DOHH2 (cell line): ENCODE data around the gene PROM1.

ENCODE experiments used
- H3F3A ChIP-seq: fragments of 200-600 bp; sonication (generic), shearing (Covaris generic); 2 replicates; pipeline ENCODE4 v1.6.0; 2016; ENCODE audit warnings: antibody characterized with exemption, mild to moderate bottlenecking; ENCODE audit not compliant: control insufficient read depth, insufficient read depth
- H3K27ac ChIP-seq: fragments of 200-600 bp; sonication (generic); 2 replicates; pipeline ENCODE4 v1.5.1; 2014; ENCODE audit warnings: low read depth, mild to moderate bottlenecking, low read length, moderate library complexity
- H3K27me3 ChIP-seq: fragments of 200-600 bp; sonication (generic); 2 replicates; pipeline ENCODE4 v1.6.1; 2014; ENCODE audit warnings: mild to moderate bottlenecking, low read length, mixed read lengths; ENCODE audit not compliant: control insufficient read depth
- H3K36me3 ChIP-seq: fragments of 200-600 bp; sonication (generic); 2 replicates; pipeline ENCODE4 v1.6.1; 2014; ENCODE audit warnings: mild to moderate bottlenecking, low read length, moderate library complexity, mixed read lengths; ENCODE audit not compliant: control insufficient read depth
- H3K4me1 ChIP-seq: fragments of 200-600 bp; sonication (generic); 2 replicates; pipeline ENCODE4 v1.6.1; 2014; ENCODE audit warnings: mild to moderate bottlenecking, low read length, mixed read lengths; ENCODE audit not compliant: control insufficient read depth
- H3K4me2 ChIP-seq: fragments of 200-600 bp; sonication (generic); 2 replicates; pipeline ENCODE4 v1.6.0; 2014; ENCODE audit warnings: mild to moderate bottlenecking, low read length, moderate library complexity
- H3K4me3 ChIP-seq: fragments of 200-600 bp; sonication (generic); 2 replicates; pipeline ENCODE4 v1.5.1; 2014; ENCODE audit warnings: mild to moderate bottlenecking, low read length, mixed read lengths
- H3K79me2 ChIP-seq: fragments of 200-600 bp; sonication (generic); 2 replicates; pipeline ENCODE4 v1.6.1; 2014; ENCODE audit warnings: mild to moderate bottlenecking, low read length, mixed read lengths; ENCODE audit not compliant: control insufficient read depth
- H3K9me2 ChIP-seq: fragments of 200-600 bp; sonication (generic); replicated peaks from 2 replicates; pipeline ENCODE4 v1.6.1; 2014; ENCODE audit warnings: mild to moderate bottlenecking, low read length, mixed read lengths; ENCODE audit not compliant: control insufficient read depth
- H3K9me3 ChIP-seq: fragments of 200-600 bp; sonication (generic); 2 replicates; pipeline ENCODE4 v1.6.1; 2014; ENCODE audit warnings: antibody characterized with exemption, low read length, mixed read lengths; ENCODE audit not compliant: control insufficient read depth, insufficient read depth
- H4K20me1 ChIP-seq: fragments of 200-600 bp; sonication (generic); 2 replicates; pipeline ENCODE4 v1.6.0; 2014; ENCODE audit warnings: low read depth, mild to moderate bottlenecking, antibody characterized with exemption, low read length, moderate library complexity; ENCODE audit not compliant: control insufficient read depth, insufficient read depth
- CTCF ChIP-seq: fragments of 200-600 bp; sonication (generic); IDR thresholded peaks from one replicate; pipeline ENCODE4 v1.5.1; 2014; ENCODE audit warnings: antibody characterized with exemption, mild to moderate bottlenecking, low read depth, low read length; ENCODE audit not compliant: poor library complexity, severe bottlenecking
- EZH2phosphoT487 ChIP-seq: fragments of 200-600 bp; sonication (generic); IDR thresholded peaks from 2 replicates; pipeline ENCODE4 v1.6.1; 2017; ENCODE audit warnings: borderline replicate concordance, mild to moderate bottlenecking, antibody characterized with exemption, low read length, moderate library complexity, mixed read lengths

The PROM1 gene

GRCh38 chr4:16029262-16029661 lies 54.6 kb downstream of the PROM1 start:
- no peaks in the 10 kb centered on the region for H3K9me3 ChIP-seq

GRCh38 chr4:16027626-16028025 lies 56.2 kb downstream of the PROM1 start:
- Histone ChIP-seq H3K9me2 (no peaks in the 10 kb centered on the region), H3F3A (no peaks in the 10 kb centered on the region), H3K4me2 (no peak overlapping the region), H4K20me1 (peaks cover 4% of the 10 kb centered on the region; the same call in 1 of the 2 replicates), H3K36me3 (no peaks in the 10 kb centered on the region), H3K79me2 (no peaks in the 10 kb centered on the region), H3K27ac (no peak overlapping the region), H3K4me3 (no peak overlapping the region), H3K9me3 (no peaks in the 10 kb centered on the region), H3K4me1 (no peaks in the 10 kb centered on the region), H3K27me3 (peaks cover 48% of the 10 kb centered on the region)
- TF ChIP-seq CTCF = no peak
- no peak for TF ChIP-seq EZH2phosphoT487

More at GRCh38 chr4:16029262-16029661, 54.6 kb downstream of the PROM1 start:
- Histone ChIP-seq H3K4me3 (no peak overlapping the region), H4K20me1 (peaks cover 4% of the 10 kb centered on the region; the same call in 1 of the 2 replicates), H3K4me1 (no peaks in the 10 kb centered on the region), H3K9me2 (no peaks in the 10 kb centered on the region), H3K27me3 (peaks cover 50% of the 10 kb centered on the region), H3K36me3 (no peaks in the 10 kb centered on the region), H3K27ac (no peak overlapping the region), H3F3A (no peaks in the 10 kb centered on the region), H3K4me2 (no peak overlapping the region), H3K79me2 (no peaks in the 10 kb centered on the region)
- TF ChIP-seq EZH2phosphoT487 = no peak
- TF ChIP-seq CTCF = no peak

- Histone ChIP-seq H3K27ac (no peak overlapping the region), H3K9me3 (no peaks in the 10 kb centered on the region), H3K4me2 (no peak overlapping the region), H3F3A (no peaks in the 10 kb centered on the region), H3K36me3 (no peaks in the 10 kb centered on the region), H3K4me3 (no peak overlapping the region), H3K27me3 (peaks cover 43% of the 10 kb centered on the region), H3K79me2 (no peaks in the 10 kb centered on the region), H4K20me1 (peaks cover 4% of the 10 kb centered on the region; the same call in 1 of the 2 replicates), H3K9me2 (no peaks in the 10 kb centered on the region), H3K4me1 (no peaks in the 10 kb centered on the region)
- TF ChIP-seq CTCF = no peak
- no peak for TF ChIP-seq EZH2phosphoT487
Observed at GRCh38 chr4:16027114-16027513, 56.7 kb downstream of the PROM1 start.
